Left forelimb (tissue), 1 donor: Measurements from ENCODE around the gene COL6A2.
"Not testable (repeated sequence)": the region's sequence is repeated elsewhere in the genome, so short reads cannot be mapped to it uniquely, and the experiment has no call there.

Experiments used
- DNase-seq: peaks from one replicate; pipeline ENCODE4 v3.0.0-alpha.2; 2018; ENCODE audit warnings: low spot score

COL6A2 gene

GRCh38 chr21:46126309-46127238 is 28.7 kb downstream of the COL6A2 start:
- DNase-seq = peak; percentile 64

GRCh38 chr21:46127239-46128105 is 29.6 kb downstream of the COL6A2 start:
- peak; percentile 65 for DNase-seq

- DNase-seq = peak; percentile 55
Measured at GRCh38 chr21:46128106-46128932, 30.4 kb downstream of the COL6A2 start.

- DNase-seq = no peak
Measured at GRCh38 chr21:46128933-46129571, 31.1 kb downstream of the COL6A2 start.

GRCh38 chr21:46129846-46130651 is 32.1 kb downstream of the COL6A2 start:
- no peak for DNase-seq

GRCh38 chr21:46130831-46131587 is 33.1 kb downstream of the COL6A2 start:
- no peak for DNase-seq

GRCh38 chr21:46131588-46131837 is 33.6 kb downstream of the COL6A2 start:
- no peak for DNase-seq

- no peak for DNase-seq
Measured at GRCh38 chr21:46131838-46132651, 34.1 kb downstream of the COL6A2 start.

- no peak for DNase-seq
Measured at GRCh38 chr21:46135782-46136395, 38.0 kb downstream of the COL6A2 start.

GRCh38 chr21:46136739-46137349 is 38.9 kb downstream of the COL6A2 start:
- no peak for DNase-seq

GRCh38 chr21:46137908-46138307 is 40.0 kb downstream of the COL6A2 start:
- DNase-seq = no peak

- DNase-seq = no peak
Measured at GRCh38 chr21:46138383-46138970, 40.6 kb downstream of the COL6A2 start.

GRCh38 chr21:46139686-46140085 is 41.8 kb downstream of the COL6A2 start:
- no peak for DNase-seq

GRCh38 chr21:46140352-46141003 is 42.6 kb downstream of the COL6A2 start:
- not testable (repeated sequence) for DNase-seq

- DNase-seq = no peak
Measured at GRCh38 chr21:46141767-46142581, 44.1 kb downstream of the COL6A2 start.
